HG03378 (cell line): ENCODE results near the gene SPON1.
"Not testable (repeated sequence)": the region's sequence is repeated elsewhere in the genome, so short reads cannot be mapped to it uniquely, and the experiment has no call there.

Experiments
- ATAC-seq: cut with Tn5 transposase; IDR thresholded peaks from one replicate; pipeline ENCODE4 v1.9.1; 2021; ENCODE audit warnings: mild to moderate bottlenecking, moderate library complexity; ENCODE audit not compliant: unreplicated experiment

Gene SPON1

DNA sequence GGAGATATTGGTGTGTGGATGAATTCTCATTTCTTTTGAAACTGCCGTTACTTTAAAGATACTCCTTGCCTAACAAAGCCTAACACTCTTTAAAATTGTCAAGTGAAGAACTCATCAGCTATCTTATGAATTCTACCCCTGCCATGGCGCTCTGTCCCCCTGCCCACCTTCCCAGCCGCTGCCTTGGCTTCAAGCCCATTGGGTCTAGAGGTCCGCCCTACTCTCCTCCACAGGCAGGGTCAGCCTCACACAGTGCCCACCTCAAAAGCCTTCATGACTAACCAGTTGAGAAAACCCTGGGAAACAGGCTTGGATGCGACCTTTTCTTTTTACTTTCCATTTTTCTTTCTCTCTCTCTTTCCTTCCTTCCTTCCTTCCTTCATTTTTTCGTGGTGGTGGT, 267.9 kb downstream of the SPON1 start:
- no peak for ATAC-seq

DNA sequence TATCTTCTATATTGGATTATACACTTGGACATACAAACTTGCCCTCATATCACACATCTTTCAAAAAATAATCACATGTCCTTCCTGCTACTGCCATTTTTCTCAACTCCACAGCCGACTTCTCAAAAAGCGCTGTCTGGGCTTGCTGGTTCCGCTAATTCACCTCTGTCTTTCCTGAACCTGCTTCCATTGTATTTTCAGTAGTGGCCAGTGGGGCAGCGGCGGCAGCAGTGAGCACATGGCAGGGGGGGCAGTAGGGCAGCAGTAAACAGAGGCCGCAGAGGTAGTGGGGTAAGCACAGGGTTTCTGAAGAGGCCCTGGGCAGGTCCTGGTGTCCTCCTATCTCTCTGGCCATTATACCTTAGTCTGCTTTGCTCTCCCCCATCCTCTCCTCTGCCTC, 270.1 kb downstream of the SPON1 start:
- no peak for ATAC-seq

DNA sequence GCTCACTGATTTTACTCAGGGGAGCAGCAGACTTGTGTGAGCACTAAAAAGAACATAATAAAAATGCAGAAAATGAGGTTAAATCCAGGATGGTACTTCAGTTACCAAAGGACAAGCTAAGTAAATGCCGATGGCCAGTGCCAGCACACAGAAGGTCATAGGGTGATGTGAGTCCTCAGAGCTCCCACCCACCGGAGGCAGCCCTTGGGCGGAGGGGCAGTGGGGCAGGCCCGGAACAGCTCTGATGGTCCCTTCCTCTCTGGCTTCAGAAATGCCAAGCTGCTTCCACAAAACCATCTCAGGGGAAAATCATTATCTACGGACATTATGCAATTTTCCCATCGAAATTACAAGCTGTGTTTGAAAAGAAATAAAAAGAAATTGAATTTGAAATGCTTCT, 271.9 kb downstream of the SPON1 start:
- ATAC-seq, result no peak

DNA sequence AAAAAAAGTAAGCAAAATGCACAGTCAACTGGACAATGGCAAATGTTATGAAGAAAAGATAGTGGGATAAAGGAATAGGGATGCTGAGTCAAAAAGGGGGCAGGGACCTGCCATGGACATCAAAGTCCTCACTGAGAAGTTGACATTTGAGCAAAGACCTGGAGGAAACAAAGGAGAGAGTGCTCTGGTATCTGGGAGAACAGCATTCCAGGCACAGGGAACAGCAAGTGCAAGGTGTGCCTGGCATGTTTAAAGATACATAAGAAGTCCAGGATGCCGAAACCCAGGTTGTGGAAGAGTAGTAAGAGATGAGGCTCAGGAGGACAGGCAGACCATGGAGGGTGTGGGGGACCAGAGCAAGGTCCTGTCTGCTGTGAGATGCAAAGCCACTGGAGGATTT, 273.2 kb downstream of the SPON1 start:
- no peak for ATAC-seq

DNA sequence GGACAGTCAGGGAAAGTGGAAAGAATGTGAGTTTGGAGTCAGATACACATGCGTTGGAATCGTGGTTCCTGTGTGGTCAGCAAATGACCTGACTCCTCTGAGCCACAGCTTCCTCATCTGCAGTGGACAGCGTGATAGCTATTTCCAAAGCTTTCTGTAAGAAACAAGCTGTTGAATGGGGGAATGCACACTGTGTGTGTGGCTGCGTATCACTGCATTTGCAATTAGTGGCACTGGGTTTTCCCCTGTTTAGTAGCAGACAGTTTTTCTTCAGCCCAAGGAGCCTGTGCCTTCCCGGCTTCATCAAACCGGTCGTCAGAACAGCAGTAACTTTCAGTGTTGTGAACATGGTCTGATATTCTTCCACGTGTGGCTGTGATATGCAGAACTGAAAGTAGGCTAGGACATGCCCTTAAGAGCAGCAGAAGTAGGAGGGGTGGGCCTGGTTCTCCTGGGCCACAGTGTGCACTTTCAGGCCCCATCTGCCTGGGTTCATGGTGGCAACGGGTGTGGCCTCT, 275.0 kb downstream of the SPON1 start:
- ATAC-seq, result peak; percentile 99

DNA sequence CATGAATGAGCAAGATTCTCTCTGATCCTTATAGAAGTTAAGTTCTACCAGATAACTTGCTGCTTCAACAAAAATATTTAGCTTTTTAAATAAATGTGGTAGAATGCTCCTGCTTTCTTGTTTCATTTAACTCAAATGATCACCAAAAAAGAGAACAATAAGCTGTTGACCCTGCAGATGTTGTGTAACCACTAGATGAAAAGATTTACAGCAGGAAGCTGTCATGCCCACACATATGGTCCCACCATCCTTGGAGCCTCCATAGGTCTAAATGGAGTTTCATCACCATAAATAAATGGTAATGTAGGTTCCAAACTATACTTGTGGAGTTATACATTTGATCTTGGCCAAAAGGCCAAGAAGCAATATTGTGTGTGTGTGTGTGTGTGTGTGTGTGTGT, 277.7 kb downstream of the SPON1 start:
- no peak for ATAC-seq

DNA sequence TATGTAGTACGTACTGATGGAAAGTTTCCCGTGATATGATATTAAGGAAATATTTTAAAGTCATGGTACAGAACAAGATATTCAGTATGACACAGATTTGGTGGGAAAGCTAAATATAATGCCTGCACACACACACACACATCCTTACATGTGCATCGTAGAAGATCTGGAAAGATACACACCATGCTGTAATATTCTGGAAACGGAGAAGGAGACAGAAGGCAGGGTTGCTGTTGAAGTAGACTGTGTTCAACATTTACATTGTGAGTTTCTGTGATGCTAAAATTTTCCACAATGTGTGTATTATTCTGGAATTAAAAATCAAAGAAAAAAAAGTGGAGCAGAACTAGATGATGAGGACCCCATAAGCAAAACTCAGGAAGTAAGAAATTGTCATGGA, 278.4 kb downstream of the SPON1 start:
- ATAC-seq, result no peak

DNA sequence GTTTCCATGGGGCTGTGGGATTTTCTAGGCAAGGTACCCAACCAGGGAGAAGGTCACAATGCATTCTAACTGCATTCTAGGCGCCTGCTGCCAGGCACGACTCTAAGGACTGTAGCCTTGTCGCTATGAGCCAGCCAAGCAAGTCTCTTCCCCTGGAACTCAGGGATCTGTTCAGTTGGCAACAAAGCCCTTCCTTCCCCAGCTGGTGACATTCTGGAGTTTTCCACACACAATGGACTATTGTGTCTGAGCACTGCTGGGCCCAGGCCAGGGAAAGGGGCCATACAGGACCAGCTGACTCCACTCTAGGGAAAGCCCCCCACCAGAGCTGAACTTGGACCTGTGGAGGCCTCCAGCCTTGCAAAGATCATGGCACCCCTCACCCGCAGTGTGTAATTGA, 279.7 kb downstream of the SPON1 start:
- no peak for ATAC-seq

DNA sequence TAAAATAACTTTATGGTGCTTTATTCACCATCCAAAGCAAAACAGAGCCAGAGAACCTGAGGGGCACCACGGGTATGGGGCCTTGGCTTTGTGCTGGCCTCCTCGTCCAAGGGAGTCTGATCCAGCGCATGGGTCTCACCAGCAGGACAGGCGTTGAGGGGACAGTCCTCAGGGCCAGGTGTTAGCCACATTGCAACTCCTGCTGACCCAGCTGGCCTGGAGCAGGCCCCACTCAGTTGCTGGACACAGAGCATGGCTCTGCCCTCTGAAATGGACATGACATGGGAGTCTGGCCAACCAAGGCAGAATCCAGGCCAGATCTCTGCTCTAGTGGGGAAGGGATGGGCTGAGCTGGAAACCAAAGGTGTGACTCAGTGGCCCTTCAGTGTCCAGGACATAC, 280.2 kb downstream of the SPON1 start:
- no peak for ATAC-seq

DNA sequence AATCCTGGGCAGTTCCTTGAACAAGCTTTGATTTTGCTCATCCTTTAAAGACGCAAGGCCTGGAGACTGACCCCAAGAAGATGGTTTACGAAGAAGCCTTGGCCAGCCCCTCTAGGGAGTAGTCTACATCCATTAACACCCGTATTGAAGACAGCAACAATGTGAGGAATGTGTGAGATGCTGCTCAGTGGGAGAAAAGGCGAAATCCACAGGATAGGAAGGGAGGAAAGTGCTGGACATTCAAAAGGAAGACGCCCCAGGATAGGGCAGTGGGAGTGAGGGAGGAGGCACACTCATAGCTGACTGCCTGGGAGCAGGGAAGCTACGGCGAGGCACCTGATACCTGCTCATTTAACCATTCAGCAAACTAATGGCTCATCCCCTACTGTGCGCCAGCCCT, 282.4 kb downstream of the SPON1 start:
- no peak for ATAC-seq

DNA sequence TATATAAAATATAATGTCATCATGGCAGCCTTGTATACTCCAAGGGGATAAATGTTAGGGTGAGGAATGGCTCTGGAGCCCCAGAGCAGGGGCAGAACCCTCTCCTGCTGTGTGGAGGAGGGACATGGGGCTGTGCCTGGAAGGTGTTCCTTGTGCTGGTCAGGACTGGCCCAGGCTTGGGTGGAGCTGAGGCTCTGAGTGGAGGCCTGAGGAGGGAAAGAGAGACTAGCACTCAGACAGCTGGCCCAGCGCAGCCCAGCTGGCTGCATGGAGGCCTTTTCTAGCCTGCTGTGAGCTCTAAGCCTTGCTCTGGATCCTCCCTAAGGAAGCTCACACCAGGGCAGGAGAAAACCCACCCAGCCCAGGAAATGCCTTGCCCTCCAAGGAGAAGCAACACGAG, 282.9 kb downstream of the SPON1 start:
- ATAC-seq, result no peak

DNA sequence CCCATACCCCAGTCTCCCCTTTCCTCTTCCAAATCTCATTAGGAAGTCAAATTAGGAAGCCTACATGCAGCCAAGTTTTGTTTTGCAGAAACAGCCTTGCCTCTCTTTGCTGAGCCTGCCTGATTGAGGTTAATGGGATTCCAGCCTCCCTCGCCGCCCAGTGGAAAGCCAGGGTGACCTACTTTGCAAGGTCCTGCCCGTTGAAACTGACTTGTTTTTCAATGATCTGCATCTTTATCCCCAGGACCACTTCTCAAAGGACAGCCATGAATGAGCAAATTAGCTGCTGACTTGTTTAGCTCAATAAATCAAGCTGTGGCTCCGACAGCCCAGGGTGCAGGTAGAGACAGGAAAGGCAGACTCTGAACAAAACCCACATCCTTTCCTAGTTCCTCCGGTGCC, 286.1 kb downstream of the SPON1 start:
- no peak for ATAC-seq

DNA sequence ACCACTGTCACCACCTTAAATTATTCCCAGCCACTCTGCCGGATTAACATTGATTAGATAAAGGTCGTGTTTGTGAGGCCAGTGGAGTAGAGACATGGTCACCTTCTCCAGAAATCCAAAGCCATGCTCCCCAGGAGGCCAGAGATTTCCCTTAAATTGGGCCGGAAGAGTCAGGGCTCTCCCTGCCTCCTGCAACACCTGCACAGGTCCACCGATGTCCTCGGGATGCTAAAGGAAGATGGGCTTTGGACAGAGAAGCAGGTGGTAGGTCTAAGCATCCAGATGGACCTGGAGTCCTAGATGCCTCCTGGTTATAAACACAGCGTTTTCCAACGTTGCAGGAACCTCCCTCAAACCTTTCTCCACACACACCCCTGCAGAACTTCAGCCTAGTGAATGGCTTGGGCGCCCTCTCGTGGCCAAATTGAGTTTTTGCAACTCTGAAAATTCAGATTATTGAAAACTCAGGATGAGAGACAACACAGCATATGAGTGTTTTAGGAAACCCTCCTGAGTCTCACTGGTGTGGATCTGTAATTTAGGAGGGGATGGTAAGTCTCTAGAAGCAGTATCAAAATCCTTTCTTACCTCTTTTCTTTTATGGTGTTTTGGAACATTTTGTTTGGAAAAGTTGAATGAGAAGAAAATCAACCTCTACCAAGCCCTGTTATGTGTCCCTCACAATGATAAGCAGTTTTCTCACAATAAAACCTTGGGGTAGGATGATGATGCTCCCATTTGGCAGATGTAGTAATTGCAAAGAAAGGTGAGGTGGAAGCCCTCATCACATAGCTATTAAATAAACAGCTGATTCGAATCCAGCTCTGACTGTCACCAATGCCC, 286.8 kb downstream of the SPON1 start:
- peak; percentile 55 for ATAC-seq

DNA sequence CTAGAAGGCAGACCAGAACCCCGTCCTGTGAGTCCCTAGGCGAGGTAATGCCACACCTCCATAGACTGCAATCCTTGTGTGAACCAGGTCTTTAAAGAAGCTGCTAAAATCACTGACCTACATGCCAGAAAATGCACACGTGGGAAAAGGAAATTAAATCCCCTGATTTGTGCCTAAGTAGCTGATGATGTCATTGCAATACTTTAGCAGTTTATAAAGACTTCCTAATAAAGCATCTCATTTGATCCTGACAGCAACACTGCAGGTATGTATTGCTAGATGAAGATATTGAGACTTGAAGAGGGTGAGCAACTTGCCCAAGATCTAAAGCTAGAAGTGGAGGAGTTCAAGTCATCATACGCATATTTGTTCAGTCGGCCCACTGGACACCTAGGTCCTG, 289.2 kb downstream of the SPON1 start:
- ATAC-seq, result no peak

DNA sequence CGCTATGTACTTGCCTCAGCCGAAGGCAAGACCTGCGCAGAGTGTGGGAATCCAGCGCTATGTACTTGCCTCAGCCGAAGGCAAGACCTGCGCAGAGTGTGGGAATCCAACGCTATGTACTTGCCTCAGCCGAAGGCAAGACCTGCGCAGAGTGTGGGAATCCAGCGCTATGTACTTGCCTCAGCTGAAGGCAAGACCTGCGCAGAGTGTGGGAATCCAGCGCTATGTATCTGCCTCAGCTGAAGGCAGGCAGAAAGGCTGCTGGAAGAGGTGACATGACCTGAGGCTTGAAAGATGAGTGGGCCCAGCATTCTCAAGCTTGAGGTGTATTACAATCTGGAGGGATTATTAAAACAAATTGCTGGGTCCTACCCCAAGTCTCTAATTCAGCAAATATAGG, 290.0 kb downstream of the SPON1 start:
- not testable (repeated sequence) for ATAC-seq

DNA sequence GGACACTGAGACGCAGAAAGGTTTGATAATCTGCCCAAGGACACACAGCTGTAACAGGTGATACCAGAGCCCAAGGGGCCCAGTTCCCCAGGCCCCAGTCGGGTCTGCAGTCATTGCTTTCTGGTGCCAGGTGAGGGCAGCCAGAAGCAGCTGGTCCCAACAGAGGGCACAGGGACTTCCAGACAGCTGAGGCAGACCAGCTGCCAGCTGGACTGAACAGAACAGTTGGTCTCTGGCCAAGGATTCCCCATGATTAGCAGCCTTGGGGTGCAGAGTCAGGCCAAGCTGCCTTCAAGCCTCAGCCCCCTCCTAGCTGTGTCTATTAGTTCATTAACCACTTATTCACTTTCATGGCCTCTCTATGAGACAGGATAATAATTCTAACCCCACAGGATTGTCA, 290.9 kb downstream of the SPON1 start:
- no peak for ATAC-seq

DNA sequence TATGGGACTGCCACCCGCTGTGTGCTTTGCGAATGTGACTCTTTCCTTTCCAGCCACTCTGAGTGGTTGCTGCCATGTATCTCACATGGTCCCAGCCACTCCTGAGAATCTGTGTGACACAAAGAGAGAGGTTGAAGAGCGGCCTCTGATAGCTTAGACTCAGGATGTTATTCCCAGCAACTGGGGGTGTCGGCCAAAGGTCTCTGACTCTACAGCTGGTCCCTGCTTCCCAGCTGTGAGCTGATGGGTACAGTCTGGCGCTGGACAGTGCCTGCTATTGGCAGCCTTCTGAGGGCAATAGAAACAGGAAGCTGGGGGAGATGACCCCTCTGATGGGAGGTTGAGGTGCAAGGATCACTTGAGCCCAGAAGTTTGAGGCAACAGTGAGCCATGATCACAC, 291.3 kb downstream of the SPON1 start:
- ATAC-seq, result no peak

DNA sequence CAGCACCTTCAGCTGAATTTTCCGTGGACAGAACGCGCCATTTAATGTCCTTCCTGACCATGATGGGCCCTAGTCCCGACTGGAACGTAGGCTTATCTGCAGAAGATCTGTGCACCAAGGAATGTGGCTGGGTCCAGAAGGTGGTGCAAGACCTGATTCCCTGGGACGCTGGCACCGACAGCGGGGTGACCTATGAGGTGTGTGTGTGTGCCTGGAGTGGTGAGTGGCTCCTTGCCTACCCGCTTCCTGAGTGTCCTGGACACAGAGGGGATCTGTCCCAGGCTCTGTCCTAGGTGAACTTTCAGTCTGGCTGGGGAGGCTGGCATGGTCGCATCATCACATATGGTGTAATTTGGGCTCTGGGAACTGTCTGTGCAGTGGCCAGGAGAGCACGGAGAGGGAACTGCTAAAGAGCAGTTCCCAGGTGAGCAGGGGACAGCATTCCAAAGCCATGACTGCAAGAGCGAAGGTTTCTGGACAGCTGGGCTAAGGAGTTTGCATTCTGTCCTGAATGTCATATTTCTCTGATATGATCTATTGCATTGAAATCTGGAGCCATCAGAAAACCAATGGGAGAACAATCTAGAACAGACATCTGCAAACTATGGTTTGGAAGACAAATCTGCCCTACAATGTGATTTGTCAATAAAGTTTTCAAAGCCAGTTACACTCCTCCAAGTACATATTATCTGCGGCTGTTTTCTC, 292.2 kb downstream of the SPON1 start:
- ATAC-seq, result no peak

DNA sequence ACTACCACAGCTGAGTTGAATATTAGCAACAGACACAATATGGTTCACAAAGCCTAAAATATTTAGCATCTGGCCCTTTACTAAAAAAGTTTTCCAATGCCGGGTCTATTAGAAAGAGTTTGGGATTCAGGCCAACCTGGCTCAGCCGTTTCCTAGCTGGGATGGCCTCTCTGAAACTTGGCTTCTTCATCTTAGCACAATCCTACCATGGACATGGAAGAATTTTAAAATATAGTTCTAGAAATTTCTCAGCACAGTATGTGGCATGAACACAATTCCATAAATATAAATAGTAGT, 292.7 kb downstream of the SPON1 start:
- ATAC-seq, result no peak

DNA sequence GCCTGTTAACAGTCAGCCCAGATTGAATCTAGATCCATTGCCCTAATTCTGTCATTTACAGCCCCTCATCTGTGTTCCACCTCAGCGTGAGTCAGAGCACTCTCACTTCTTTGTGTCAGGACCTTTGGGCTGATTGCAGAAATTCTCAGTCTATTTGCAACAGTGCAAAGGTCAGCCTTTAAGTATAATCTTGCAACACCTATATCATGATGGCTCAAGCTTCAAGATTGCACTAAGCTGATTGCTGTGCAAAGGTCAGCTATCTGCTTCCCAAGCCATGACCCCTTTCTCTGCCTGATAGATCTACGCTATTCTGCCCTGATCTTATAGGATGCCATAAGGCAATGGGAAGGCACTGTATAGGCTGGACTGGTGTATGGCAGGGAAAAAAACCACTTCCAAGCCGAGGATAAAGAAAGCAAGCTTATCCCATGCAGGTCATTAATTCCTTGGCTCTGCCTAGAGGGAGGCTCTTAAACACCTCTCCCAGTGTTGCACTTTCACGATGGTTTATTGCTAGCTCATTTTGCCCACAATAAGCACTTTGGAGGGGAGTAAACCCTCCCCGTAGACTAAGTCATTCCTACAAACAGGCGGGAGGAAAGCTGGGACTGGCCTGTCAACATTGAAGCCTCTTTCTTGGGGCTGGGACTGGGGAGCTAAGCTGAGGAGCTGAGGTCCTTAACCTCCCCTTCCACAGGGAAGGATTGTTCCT, 295.9 kb downstream of the SPON1 start:
- ATAC-seq, result no peak

DNA sequence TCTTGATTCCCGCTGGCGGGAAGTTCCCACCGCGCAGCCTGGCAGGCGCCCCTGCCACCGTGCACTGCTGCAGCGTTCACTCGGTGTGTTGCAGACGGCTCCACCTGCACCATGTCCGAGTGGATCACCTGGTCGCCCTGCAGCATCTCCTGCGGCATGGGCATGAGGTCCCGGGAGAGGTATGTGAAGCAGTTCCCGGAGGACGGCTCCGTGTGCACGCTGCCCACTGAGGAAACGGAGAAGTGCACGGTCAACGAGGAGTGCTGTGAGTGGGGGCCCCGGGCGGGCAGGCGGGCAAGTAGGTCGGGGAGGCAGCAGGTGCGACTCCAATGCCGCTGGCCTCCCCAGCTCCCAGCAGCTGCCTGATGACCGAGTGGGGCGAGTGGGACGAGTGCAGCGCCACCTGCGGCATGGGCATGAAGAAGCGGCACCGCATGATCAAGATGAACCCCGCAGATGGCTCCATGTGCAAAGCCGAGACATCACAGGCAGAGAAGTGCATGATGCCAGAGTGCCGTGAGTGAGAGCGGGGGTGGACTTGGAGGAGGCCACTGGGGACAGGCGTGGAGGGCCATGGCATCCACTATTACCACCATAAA, 296.8 kb downstream of the SPON1 start:
- no peak for ATAC-seq
